ENCODE results near the gene OR10A7.
"Not testable (repeated sequence)": the region's sequence is repeated elsewhere in the genome, so short reads cannot be mapped to it uniquely, and the experiment has no call there.

OR10A7 gene, protein sequence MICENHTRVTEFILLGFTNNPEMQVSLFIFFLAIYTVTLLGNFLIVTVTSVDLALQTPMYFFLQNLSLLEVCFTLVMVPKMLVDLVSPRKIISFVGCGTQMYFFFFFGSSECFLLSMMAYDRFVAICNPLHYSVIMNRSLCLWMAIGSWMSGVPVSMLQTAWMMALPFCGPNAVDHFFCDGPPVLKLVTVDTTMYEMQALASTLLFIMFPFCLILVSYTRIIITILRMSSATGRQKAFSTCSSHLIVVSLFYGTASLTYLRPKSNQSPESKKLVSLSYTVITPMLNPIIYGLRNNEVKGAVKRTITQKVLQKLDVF

DNA sequence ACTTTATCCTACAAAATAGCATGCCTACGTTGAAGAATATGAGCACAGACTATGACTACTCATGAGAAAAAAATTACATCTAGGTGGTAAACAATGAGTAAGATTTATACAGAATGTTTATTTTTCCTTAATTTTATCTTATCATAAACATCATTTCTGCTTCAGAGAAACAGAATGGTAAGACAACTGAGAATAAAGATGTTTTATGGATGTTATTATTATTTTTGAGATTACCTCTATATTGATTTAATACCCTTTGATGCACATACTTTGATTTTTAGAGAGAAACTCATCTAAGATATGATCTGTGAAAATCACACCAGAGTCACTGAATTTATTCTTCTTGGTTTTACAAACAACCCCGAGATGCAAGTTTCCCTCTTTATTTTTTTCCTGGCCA is at the start of gene OR10A7:
Gene OR10A7, plus strand, starts transcription at position 301 of the 400 bp plus-strand sequence. Its CDS starts 0 bp downstream, at position 301.
- TF ChIP-seq, protein P1, sequence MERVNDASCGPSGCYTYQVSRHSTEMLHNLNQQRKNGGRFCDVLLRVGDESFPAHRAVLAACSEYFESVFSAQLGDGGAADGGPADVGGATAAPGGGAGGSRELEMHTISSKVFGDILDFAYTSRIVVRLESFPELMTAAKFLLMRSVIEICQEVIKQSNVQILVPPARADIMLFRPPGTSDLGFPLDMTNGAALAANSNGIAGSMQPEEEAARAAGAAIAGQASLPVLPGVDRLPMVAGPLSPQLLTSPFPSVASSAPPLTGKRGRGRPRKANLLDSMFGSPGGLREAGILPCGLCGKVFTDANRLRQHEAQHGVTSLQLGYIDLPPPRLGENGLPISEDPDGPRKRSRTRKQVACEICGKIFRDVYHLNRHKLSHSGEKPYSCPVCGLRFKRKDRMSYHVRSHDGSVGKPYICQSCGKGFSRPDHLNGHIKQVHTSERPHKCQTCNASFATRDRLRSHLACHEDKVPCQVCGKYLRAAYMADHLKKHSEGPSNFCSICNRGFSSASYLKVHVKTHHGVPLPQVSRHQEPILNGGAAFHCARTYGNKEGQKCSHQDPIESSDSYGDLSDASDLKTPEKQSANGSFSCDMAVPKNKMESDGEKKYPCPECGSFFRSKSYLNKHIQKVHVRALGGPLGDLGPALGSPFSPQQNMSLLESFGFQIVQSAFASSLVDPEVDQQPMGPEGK (CRISPR knock-in tag; IDR thresholded peaks at IDR 0.05; ENCODE audit: borderline replicate concordance) = no peak
- TF ChIP-seq, protein P2, sequence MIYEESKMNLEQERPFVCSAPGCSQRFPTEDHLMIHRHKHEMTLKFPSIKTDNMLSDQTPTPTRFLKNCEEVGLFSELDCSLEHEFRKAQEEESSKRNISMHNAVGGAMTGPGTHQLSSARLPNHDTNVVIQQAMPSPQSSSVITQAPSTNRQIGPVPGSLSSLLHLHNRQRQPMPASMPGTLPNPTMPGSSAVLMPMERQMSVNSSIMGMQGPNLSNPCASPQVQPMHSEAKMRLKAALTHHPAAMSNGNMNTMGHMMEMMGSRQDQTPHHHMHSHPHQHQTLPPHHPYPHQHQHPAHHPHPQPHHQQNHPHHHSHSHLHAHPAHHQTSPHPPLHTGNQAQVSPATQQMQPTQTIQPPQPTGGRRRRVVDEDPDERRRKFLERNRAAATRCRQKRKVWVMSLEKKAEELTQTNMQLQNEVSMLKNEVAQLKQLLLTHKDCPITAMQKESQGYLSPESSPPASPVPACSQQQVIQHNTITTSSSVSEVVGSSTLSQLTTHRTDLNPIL (CRISPR knock-in tag; IDR thresholded peaks at IDR 0.05; ENCODE audit: low read depth) = no peak
- TF ChIP-seq ESRRG (CRISPR knock-in tag; IDR thresholded peaks at IDR 0.05) (no peak), PPARA (CRISPR knock-in tag; IDR thresholded peaks at IDR 0.05; ENCODE audit: borderline replicate concordance) (no peak), ZFP30 (CRISPR knock-in tag; IDR thresholded peaks at IDR 0.05) (no peak), OSR1 (CRISPR knock-in tag; IDR thresholded peaks at IDR 0.05) (no peak), ZFP3 (CRISPR knock-in tag; IDR thresholded peaks at IDR 0.05) (no peak), ARNTL (CRISPR knock-in tag; IDR thresholded peaks at IDR 0.05; ENCODE audit: borderline replicate concordance, low read depth) (no peak), ZC3H10 (CRISPR knock-in tag; IDR thresholded peaks at IDR 0.05) (no peak), TOX (CRISPR knock-in tag; IDR thresholded peaks at IDR 0.05; ENCODE audit: borderline replicate concordance) (no peak), BACH2 (CRISPR knock-in tag; IDR thresholded peaks at IDR 0.05; ENCODE audit: borderline replicate concordance) (no peak), ISL1 (CRISPR knock-in tag; IDR thresholded peaks at IDR 0.05) (no peak), CSDC2 (CRISPR knock-in tag; IDR thresholded peaks at IDR 0.05) (no peak), SNAI2 (CRISPR knock-in tag; IDR thresholded peaks at IDR 0.05) (no peak)
- TF ChIP-seq, protein P3, sequence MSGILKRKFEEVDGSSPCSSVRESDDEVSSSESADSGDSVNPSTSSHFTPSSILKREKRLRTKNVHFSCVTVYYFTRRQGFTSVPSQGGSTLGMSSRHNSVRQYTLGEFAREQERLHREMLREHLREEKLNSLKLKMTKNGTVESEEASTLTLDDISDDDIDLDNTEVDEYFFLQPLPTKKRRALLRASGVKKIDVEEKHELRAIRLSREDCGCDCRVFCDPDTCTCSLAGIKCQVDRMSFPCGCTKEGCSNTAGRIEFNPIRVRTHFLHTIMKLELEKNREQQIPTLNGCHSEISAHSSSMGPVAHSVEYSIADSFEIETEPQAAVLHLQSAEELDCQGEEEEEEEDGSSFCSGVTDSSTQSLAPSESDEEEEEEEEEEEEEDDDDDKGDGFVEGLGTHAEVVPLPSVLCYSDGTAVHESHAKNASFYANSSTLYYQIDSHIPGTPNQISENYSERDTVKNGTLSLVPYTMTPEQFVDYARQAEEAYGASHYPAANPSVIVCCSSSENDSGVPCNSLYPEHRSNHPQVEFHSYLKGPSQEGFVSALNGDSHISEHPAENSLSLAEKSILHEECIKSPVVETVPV (CRISPR knock-in tag; IDR thresholded peaks at IDR 0.05) = no peak

DNA sequence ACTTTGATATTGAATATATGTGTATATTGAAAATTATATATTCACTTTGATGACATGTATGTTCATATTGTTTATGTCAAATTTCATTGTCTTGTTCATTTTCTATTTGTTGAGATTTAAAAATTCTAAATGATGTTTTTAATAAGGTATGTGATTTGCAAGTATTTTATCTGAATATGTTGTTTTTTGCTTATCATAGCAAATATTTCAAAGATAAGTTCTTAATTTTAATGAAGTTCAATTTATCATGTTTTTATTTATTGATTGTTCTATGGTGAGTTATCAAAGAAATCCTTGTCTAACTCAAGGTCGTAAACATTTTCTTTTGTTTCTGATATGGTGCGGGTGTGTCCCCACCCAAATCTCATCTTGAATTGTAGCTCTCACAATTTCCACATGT is 49.4 kb upstream of the OR10A7 start:
- TF ChIP-seq ZNF8 (CRISPR knock-in tag; IDR thresholded peaks at IDR 0.05) = no peak
- no peak for TF ChIP-seq ISL1 (CRISPR knock-in tag; IDR thresholded peaks at IDR 0.05)
- TF ChIP-seq ZNF565 (CRISPR knock-in tag; conservative IDR thresholded peaks at IDR 0.05; ENCODE audit: low read depth) = no peak
- TF ChIP-seq ZC3H10 (CRISPR knock-in tag; IDR thresholded peaks at IDR 0.05) = no peak
- TF ChIP-seq, protein P2 (CRISPR knock-in tag; IDR thresholded peaks at IDR 0.05; ENCODE audit: low read depth) = no peak
- TF ChIP-seq, protein P3 (CRISPR knock-in tag; IDR thresholded peaks at IDR 0.05) = no peak
- no peak for TF ChIP-seq ZFP30 (CRISPR knock-in tag; IDR thresholded peaks at IDR 0.05)
- no peak for TF ChIP-seq TOX (CRISPR knock-in tag; IDR thresholded peaks at IDR 0.05; ENCODE audit: borderline replicate concordance)
- no peak for TF ChIP-seq ESRRG (CRISPR knock-in tag; IDR thresholded peaks at IDR 0.05)
- no peak for TF ChIP-seq OSR1 (CRISPR knock-in tag; IDR thresholded peaks at IDR 0.05)
- TF ChIP-seq CSDC2 (CRISPR knock-in tag; IDR thresholded peaks at IDR 0.05) = no peak
- TF ChIP-seq ARNTL (CRISPR knock-in tag; IDR thresholded peaks at IDR 0.05; ENCODE audit: borderline replicate concordance, low read depth) = no peak
- TF ChIP-seq RARB (CRISPR knock-in tag; IDR thresholded peaks at IDR 0.05) = no peak
- TF ChIP-seq, protein P1 (CRISPR knock-in tag; IDR thresholded peaks at IDR 0.05; ENCODE audit: borderline replicate concordance) = no peak
- no peak for ATAC-seq

More for the DNA sequence above, at the start of gene OR10A7:
- ATAC-seq = no peak

DNA sequence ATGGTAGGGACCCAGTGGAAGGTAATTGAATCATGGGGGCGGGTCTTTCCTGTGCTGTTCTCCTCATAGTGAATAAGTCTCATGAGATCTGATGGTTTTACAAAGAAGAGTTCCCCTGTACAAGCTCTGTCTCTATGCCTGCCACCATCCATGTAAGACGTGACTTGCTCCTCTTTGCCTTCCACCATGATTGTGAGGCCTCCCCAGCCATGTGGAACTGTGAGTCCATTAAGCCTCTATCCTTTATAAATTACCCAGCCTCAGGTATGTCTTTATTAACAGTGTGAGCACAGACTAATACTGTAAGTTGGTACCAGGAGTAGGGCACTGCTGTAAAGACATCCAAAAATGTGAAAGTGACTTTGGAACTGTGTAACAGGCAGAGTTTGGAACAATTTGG is 49.0 kb upstream of the OR10A7 start:
- ATAC-seq = not testable (repeated sequence)
